Activated CD8-positive, alpha-beta T cell treated with anti-CD3 and anti-CD28 coated beads, Interleukin-2, amount 10 ng/mL, durations not matched to agents 7 days and 5 days (primary cell): ENCODE results near the gene EAF1. TPM values are rescaled to one million over a fixed set of nuclear protein-coding genes. Genes with fewer than 3 reads are reported as not detected.
"Not testable (repeated sequence)": the region's sequence is repeated elsewhere in the genome, so short reads cannot be mapped to it uniquely, and the experiment has no call there.

ENCODE experiments used
- ATAC-seq: fragments of 150-1000 bp; cut with Tn5 transposase; one replicate; pipeline ENCODE4 v1.10.0; 2021; ENCODE audit warnings: moderate library complexity
- CTCF ChIA-PET: fragments of 350-600 bp; sonication (Branson Sonifier 250); formaldehyde crosslinking; loops from one replicate; lab custom pipeline; 2021; ENCODE audit warnings: antibody characterized with exemption; lab: Charles Lee
- POLR2A ChIA-PET: fragments of 350-600 bp; sonication (Branson Sonifier 250); formaldehyde crosslinking; loops from one replicate; lab custom pipeline; 2021; ENCODE audit warnings: antibody characterized with exemption; lab: Charles Lee
- DNase-seq: peaks from one replicate; pipeline ENCODE4 v3.0.0-alpha.2; 2020
- H3K27ac Mint-ChIP-seq: one replicate; pipeline ENCODE4 v1.8.0; 2021; ENCODE audit warnings: mild to moderate bottlenecking, mixed read lengths
- H3K27me3 Mint-ChIP-seq: one replicate; pipeline ENCODE4 v1.8.0; 2021; ENCODE audit warnings: low read depth, mixed read lengths
- H3K36me3 Mint-ChIP-seq: one replicate; pipeline ENCODE4 v1.8.0; 2021; ENCODE audit warnings: low read depth, mixed read lengths
- H3K4me1 Mint-ChIP-seq: one replicate; pipeline ENCODE4 v1.8.0; 2021; ENCODE audit warnings: low read depth, mixed read lengths
- H3K4me3 Mint-ChIP-seq: one replicate; pipeline ENCODE4 v1.8.0; 2021; ENCODE audit warnings: mild to moderate bottlenecking, mixed read lengths
- H3K9me3 Mint-ChIP-seq: one replicate; pipeline ENCODE4 v1.8.0; 2022; ENCODE audit warnings: mixed read lengths; ENCODE audit not compliant: insufficient read depth
- total RNA-seq, 2 experiments: library from RNA; stranded (reverse); gene quantifications; one replicate each; pipeline ENCODE4 v1.2.3, GENCODE V29; 2021

The EAF1 gene
- total RNA-seq, 2 experiments from 2014 or later: 31.3 to 31.5 TPM

DNA sequence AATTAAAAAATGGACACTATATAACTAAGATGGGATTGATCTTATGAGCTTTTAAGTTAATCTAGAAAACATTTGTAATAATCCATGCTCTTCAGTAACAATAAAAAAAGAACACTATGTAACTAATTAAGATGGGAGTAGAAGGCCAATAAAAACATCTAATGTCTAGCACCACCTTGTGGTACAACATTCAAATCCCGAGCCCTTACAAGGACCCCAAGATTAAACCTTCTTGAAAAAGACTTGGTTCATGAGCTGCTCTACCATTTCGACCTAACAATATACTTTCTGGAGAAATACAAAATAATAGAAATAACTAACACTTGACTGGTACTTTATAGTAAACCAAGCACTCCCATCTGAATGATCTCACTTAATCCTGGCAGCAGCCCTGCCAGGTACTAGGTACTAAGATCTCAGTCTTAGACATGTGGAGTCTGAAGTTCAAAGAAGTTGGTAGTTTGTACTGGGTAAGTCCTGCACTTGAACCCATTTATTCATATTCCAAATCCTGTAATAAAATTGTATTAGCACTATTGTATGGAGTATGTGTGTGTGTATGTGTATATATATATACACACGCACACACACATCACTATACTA is 21.8 kb upstream of the EAF1 start:
- ChIA-PET CTCF (interaction anchor here (0.6 to 4.3 kb wide), 68 partner anchors 9 to 307 kb away, joined by 3 to 147 read pairs (median 4); partner anchors contain the start of genes CAPN7, RBSN and SH3BP5), POLR2A (interaction anchor here (1.3 kb wide), 1 partner anchor 203 kb away, joined by 3 read pairs; no protein-coding TSS in a partner anchor)
- Mint-ChIP-seq H3K27me3 (peaks cover 1% of the 10 kb centered on the region), H3K36me3 (peaks cover 5% of the 10 kb centered on the region), H3K4me1 (peaks cover 12% of the 10 kb centered on the region), H3K27ac (no peak overlapping the region), H3K4me3 (no peak overlapping the region), H3K9me3 (no peaks in the 10 kb centered on the region)
- peak; percentile 81 for ATAC-seq
- DNase-seq: peak; percentile 52

GRCh38 chr3:15409239-15409638 is 18.2 kb upstream of the EAF1 start:
- H3K27ac Mint-ChIP-seq: no peak overlapping the region
- ATAC-seq: no peak
- H3K27me3 Mint-ChIP-seq: no peaks in the 10 kb centered on the region
- no peaks in the 10 kb centered on the region for H3K9me3 Mint-ChIP-seq
- no peaks in the 10 kb centered on the region for H3K4me1 Mint-ChIP-seq
- ChIA-PET POLR2A (no interaction called here), CTCF (interaction anchor here (2.0 to 3.0 kb wide), 2 partner anchors 142 to 206 kb away, joined by 11 to 27 read pairs; no protein-coding TSS in a partner anchor)
- no peak for DNase-seq
- peaks cover 22% of the 10 kb centered on the region for H3K36me3 Mint-ChIP-seq
- H3K4me3 Mint-ChIP-seq: no peak overlapping the region

GRCh38 chr3:15409774-15410173 is 17.6 kb upstream of the EAF1 start:
- ChIA-PET POLR2A (no interaction called here), CTCF (no interaction called here)
- DNase-seq: no peak
- ATAC-seq: no peak
- H3K4me3 Mint-ChIP-seq: no peak overlapping the region
- no peak overlapping the region for H3K27ac Mint-ChIP-seq
- H3K36me3 Mint-ChIP-seq: peaks cover 28% of the 10 kb centered on the region
- H3K9me3 Mint-ChIP-seq: no peaks in the 10 kb centered on the region
- no peaks in the 10 kb centered on the region for H3K4me1 Mint-ChIP-seq
- H3K27me3 Mint-ChIP-seq: no peaks in the 10 kb centered on the region

DNA sequence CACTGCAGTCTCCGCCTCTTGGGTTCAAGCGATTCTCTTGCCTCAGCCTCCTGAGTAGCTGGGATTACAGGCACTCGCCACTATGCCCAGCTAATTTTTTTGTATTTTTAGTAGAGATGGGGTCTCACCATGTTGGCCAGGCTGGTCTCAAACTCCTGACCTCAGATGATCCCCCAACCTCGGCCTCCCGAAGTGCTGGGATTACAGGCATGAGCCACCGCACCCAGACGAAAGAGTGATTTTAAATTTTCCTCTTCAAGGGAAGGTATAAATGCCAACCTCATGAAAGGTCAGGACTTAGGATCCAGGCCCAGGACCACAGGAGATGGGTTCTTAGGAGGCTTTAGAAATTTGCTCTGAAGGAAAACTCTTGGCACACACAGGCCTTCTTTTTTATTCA is 16.4 kb upstream of the EAF1 start:
- ATAC-seq, H3K9me3 Mint-ChIP-seq, DNase-seq, H3K4me1 Mint-ChIP-seq, POLR2A ChIA-PET, H3K27ac Mint-ChIP-seq, H3K27me3 Mint-ChIP-seq, H3K4me3 Mint-ChIP-seq: not testable (repeated sequence)
- CTCF ChIA-PET: interaction anchor here (0.6 to 1.4 kb wide), 2 partner anchors 143 to 169 kb away, joined by 3 to 5 read pairs; no protein-coding TSS in a partner anchor
- peaks cover 39% of the 10 kb centered on the region for H3K36me3 Mint-ChIP-seq

- Mint-ChIP-seq H3K4me3 (no peak overlapping the region), H3K9me3 (no peaks in the 10 kb centered on the region), H3K4me1 (peaks cover 13% of the 10 kb centered on the region), H3K27me3 (no peaks in the 10 kb centered on the region), H3K36me3 (peaks cover 29% of the 10 kb centered on the region), H3K27ac (no peak overlapping the region)
- POLR2A ChIA-PET: no interaction called here
- no peak for DNase-seq
- CTCF ChIA-PET: interaction anchor here (1.2 to 1.4 kb wide), 2 partner anchors 16 to 217 kb away, joined by 3 to 4 read pairs; no protein-coding TSS in a partner anchor
- no peak for ATAC-seq
These were observed 6.5 kb upstream of the EAF1 start for GRCh38 chr3:15420871-15421270.

- peaks cover 44% of the 10 kb centered on the region for H3K4me1 Mint-ChIP-seq
These were observed 749 bp upstream of the EAF1 start for GRCh38 chr3:15426579-15427118.

DNA sequence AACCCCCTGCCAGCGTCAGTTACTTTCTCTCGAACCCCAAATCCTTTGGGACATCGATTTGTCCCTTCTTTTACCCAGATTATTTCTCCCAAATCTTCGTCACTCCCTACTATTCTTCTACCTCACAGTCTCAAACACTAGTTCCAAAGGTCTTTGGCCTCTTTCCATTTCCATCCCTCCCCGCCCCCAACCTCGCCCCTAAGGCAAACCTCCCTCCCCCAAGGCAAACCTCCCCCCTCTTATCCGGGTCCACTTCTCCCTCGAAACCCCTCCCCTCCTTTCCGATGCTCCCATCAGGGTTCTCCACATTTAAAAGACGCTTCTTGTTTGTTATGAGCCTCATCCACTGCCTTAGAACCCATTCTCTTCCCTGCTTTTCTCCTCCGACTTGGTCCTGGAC is 583 bp downstream of the EAF1 start:
- Mint-ChIP-seq H3K4me3 (peak overlapping the region; percentile 97), H3K27ac (peak overlapping the region; percentile 98), H3K4me1 (peaks cover 46% of the 10 kb centered on the region), H3K9me3 (no peaks in the 10 kb centered on the region), H3K36me3 (peaks cover 50% of the 10 kb centered on the region), H3K27me3 (no peaks in the 10 kb centered on the region)
- ChIA-PET POLR2A (interaction anchor here (0.6 to 0.9 kb wide), 4 partner anchors 8 to 373 kb away, joined by 3 read pairs; no protein-coding TSS in a partner anchor), CTCF (interaction anchor here (1.1 kb wide), 1 partner anchor 129 kb away, joined by 4 read pairs; no protein-coding TSS in a partner anchor)
- DNase-seq: no peak
- ATAC-seq: no peak

More at GRCh38 chr3:15426579-15427118, 749 bp upstream of the EAF1 start:
- DNase-seq: no peak
- ChIA-PET POLR2A (no interaction called here), CTCF (interaction anchor here (0.6 to 0.9 kb wide), 2 partner anchors 67 to 222 kb away, joined by 3 read pairs; no protein-coding TSS in a partner anchor)
- Mint-ChIP-seq H3K27ac (peak overlapping the region; percentile 98), H3K4me3 (peak overlapping the region; percentile 97), H3K9me3 (no peaks in the 10 kb centered on the region), H3K27me3 (no peaks in the 10 kb centered on the region), H3K36me3 (peaks cover 46% of the 10 kb centered on the region)
- ATAC-seq: no peak

GRCh38 chr3:15428539-15428938 is 1.1 kb downstream of the EAF1 start:
- Mint-ChIP-seq H3K4me3 (peak overlapping the region; percentile 97), H3K36me3 (peaks cover 53% of the 10 kb centered on the region), H3K4me1 (peaks cover 46% of the 10 kb centered on the region), H3K27me3 (no peaks in the 10 kb centered on the region), H3K9me3 (no peaks in the 10 kb centered on the region), H3K27ac (peak overlapping the region; percentile 98)
- peak; percentile 33 for DNase-seq
- ChIA-PET POLR2A (no interaction called here), CTCF (interaction anchor here (1.0 to 1.3 kb wide), 2 partner anchors 23 to 128 kb away, joined by 3 to 5 read pairs; no protein-coding TSS in a partner anchor)
- no peak for ATAC-seq

GRCh38 chr3:15429080-15429479 is 1.7 kb downstream of the EAF1 start:
- Mint-ChIP-seq H3K27ac (peak overlapping the region; percentile 98), H3K4me3 (peak overlapping the region; percentile 97), H3K4me1 (peaks cover 46% of the 10 kb centered on the region), H3K36me3 (peaks cover 54% of the 10 kb centered on the region), H3K27me3 (no peaks in the 10 kb centered on the region), H3K9me3 (no peaks in the 10 kb centered on the region)
- DNase-seq (no peak), ATAC-seq (no peak)
- POLR2A ChIA-PET: interaction anchor here (1.1 kb wide), 1 partner anchor 222 kb away, joined by 3 read pairs; no protein-coding TSS in a partner anchor
- CTCF ChIA-PET: interaction anchor here (1.0 to 1.4 kb wide), 3 partner anchors 24 to 161 kb away, joined by 3 to 6 read pairs (median 5); no protein-coding TSS in a partner anchor

GRCh38 chr3:15430624-15431023 is 3.2 kb downstream of the EAF1 start:
- ChIA-PET POLR2A (interaction anchor here (0.9 kb wide), 2 partner anchors 18 to 126 kb away, joined by 3 read pairs; no protein-coding TSS in a partner anchor), CTCF (interaction anchor here (0.5 to 2.6 kb wide), 6 partner anchors 14 to 748 kb away, joined by 3 to 16 read pairs (median 4); no protein-coding TSS in a partner anchor)
- Mint-ChIP-seq H3K4me1 (peaks cover 38% of the 10 kb centered on the region), H3K4me3 (peak overlapping the region; percentile 14), H3K27me3 (no peaks in the 10 kb centered on the region), H3K36me3 (peaks cover 59% of the 10 kb centered on the region), H3K9me3 (no peaks in the 10 kb centered on the region), H3K27ac (no peak overlapping the region)
- ATAC-seq (no peak), DNase-seq (no peak)

GRCh38 chr3:15431256-15431837 is 3.9 kb downstream of the EAF1 start:
- DNase-seq: no peak
- Mint-ChIP-seq H3K27me3 (no peaks in the 10 kb centered on the region), H3K36me3 (peaks cover 55% of the 10 kb centered on the region), H3K4me3 (no peak overlapping the region), H3K9me3 (no peaks in the 10 kb centered on the region), H3K27ac (peak overlapping the region; percentile 24), H3K4me1 (peaks cover 31% of the 10 kb centered on the region)
- ChIA-PET CTCF (interaction anchor here (0.5 to 2.6 kb wide), 5 partner anchors 13 to 747 kb away, joined by 3 to 16 read pairs (median 3); no protein-coding TSS in a partner anchor), POLR2A (interaction anchor here (0.9 to 1.1 kb wide), 2 partner anchors 17 to 125 kb away, joined by 3 read pairs; no protein-coding TSS in a partner anchor)
- no peak for ATAC-seq
